HG02852 (cell line): ENCODE data around the gene CYTH1.
A peak's percentile ranks its signal among the peaks of the same experiment; 100 is the strongest.

Experiments used
- ATAC-seq: cut with Tn5 transposase; IDR thresholded peaks from one replicate; pipeline ENCODE4 v1.9.1; 2021; ENCODE audit warnings: mild to moderate bottlenecking, moderate library complexity; ENCODE audit not compliant: unreplicated experiment

CYTH1 gene

GRCh38 chr17:78781893-78782304 is at the start of gene CYTH1:
TSS of gene CYTH1 (minus strand) at chr17:78782273. CDS start at chr17:78782223, 50 bp downstream.
- peak; percentile 15 for ATAC-seq

- no peak for ATAC-seq
Measured at GRCh38 chr17:78829477-78829876, 47.4 kb upstream of the CYTH1 start.

- ATAC-seq: no peak
Measured at GRCh38 chr17:78828470-78829185, 46.6 kb upstream of the CYTH1 start.

- ATAC-seq: no peak
Measured at GRCh38 chr17:78826836-78827509, 44.9 kb upstream of the CYTH1 start.

GRCh38 chr17:78826421-78826820 is 44.3 kb upstream of the CYTH1 start:
- ATAC-seq: no peak

- no peak for ATAC-seq
Measured at GRCh38 chr17:78825696-78826095, 43.6 kb upstream of the CYTH1 start.

GRCh38 chr17:78824240-78824639 is 42.2 kb upstream of the CYTH1 start:
- no peak for ATAC-seq

- ATAC-seq: no peak
Measured at GRCh38 chr17:78823282-78824046, 41.4 kb upstream of the CYTH1 start.

- no peak for ATAC-seq
Measured at GRCh38 chr17:78822552-78822951, 40.5 kb upstream of the CYTH1 start.

- ATAC-seq: no peak
Measured at GRCh38 chr17:78821961-78822360, 39.9 kb upstream of the CYTH1 start.

- no peak for ATAC-seq
Measured at GRCh38 chr17:78820841-78821240, 38.8 kb upstream of the CYTH1 start.

- ATAC-seq: no peak
Measured at GRCh38 chr17:78819806-78820792, 38.0 kb upstream of the CYTH1 start.

- no peak for ATAC-seq
Measured at GRCh38 chr17:78819402-78819801, 37.3 kb upstream of the CYTH1 start.

GRCh38 chr17:78818932-78819331 is 36.9 kb upstream of the CYTH1 start:
- no peak for ATAC-seq

- no peak for ATAC-seq
Measured at GRCh38 chr17:78818152-78818846, 36.2 kb upstream of the CYTH1 start.

- ATAC-seq: no peak
Measured at GRCh38 chr17:78817123-78817522, 35.0 kb upstream of the CYTH1 start.

- no peak for ATAC-seq
Measured at GRCh38 chr17:78815696-78816095, 33.6 kb upstream of the CYTH1 start.

- no peak for ATAC-seq
Measured at GRCh38 chr17:78812855-78813254, 30.8 kb upstream of the CYTH1 start.

GRCh38 chr17:78808163-78808562 is 26.1 kb upstream of the CYTH1 start:
- ATAC-seq: no peak

- no peak for ATAC-seq
Measured at GRCh38 chr17:78806451-78806850, 24.4 kb upstream of the CYTH1 start.
